ENCODE measurements around the gene UNC13D. TPM values are rescaled to one million over a fixed set of nuclear protein-coding genes. Genes with fewer than 3 reads are reported as not detected.

UNC13D gene
- total and polyA plus RNA-seq, 9 of the 15 experiments (the other 6 are each of a cell fraction or from before 2014, with no cell fraction given), result 0.86 to 244 (median 69.2) TPM

DNA sequence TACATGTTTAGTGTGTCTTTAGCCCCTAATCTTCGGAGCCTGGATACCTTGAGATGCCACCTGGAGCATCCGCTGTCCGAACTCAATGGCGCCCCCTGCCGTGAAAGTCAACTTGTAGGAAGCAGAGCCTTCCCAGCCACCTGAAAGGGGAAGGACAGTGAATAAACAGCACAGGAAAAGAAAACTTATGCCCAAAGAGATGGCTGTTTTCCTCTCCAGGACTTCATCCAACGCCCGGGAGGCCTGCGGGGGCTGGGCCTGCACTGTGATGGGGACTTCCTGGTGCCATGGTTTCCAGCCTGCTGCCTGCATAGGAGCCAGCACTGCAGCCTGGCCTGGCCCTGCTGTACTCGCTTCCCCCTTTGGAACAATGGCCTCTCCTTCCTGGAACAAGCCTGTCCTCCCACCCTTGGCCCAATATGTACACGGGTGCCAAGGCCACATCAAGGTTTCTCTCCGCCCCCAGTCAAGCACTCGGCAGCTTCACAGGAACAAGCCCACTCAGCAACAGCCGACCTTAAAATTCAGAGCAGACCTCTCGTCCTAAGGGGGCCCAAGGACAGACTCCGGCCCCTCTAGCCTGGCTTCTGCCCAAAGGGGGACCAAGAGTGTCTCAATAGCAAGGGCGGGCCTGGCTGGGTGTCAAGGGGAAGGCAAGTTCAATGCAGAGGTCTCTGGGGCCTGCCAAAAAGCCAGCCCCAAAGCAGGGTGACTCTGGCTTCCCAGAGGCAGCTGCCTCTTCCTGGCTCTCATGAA is 4.5 kb upstream of the UNC13D start (continued):
- TF ChIP-seq USF1 (CRISPR knock-in tag; IDR thresholded peaks at IDR 0.05) (0 out of 2 replicates have a peak, but pooled peaks have one; percentile 25), ZZZ3 (IDR thresholded peaks at IDR 0.05) (no peak), MEF2D (tag; conservative IDR thresholded peaks at IDR 0.05; ENCODE audit: low read depth) (no peak), ILK (tag; IDR thresholded peaks at IDR 0.05; ENCODE audit: borderline replicate concordance, low read depth) (no peak), FUS (optimal IDR thresholded peaks at IDR 0.05; ENCODE audit: low read depth, low read length) (no peak), E2F1 (CRISPR knock-in tag; IDR thresholded peaks at IDR 0.05) (no peak), ZNF133 (CRISPR knock-in tag; IDR thresholded peaks at IDR 0.05) (no peak), ZFPM2 (CRISPR knock-in tag; IDR thresholded peaks at IDR 0.05) (no peak), HNRNPL (IDR thresholded peaks at IDR 0.05; ENCODE audit: low read depth, low read length) (no peak), PTRF (tag; IDR thresholded peaks at IDR 0.05) (no peak), ZNF76 (CRISPR knock-in tag; IDR thresholded peaks at IDR 0.05; ENCODE audit: borderline replicate concordance) (no peak), E4F1 (CRISPR knock-in tag; IDR thresholded peaks at IDR 0.05; ENCODE audit: borderline replicate concordance) (no peak), CREM (IDR thresholded peaks at IDR 0.05; ENCODE audit: low read depth) (peak; percentile 37; the same call in 1 of the 2 replicates), ZNF24 (IDR thresholded peaks at IDR 0.05) (no peak), TAF7 (tag; IDR thresholded peaks at IDR 0.05) (no peak), EWSR1 (IDR thresholded peaks at IDR 0.05; ENCODE audit: borderline replicate concordance, low read depth, partially characterized antibody) (no peak), DACH1 (IDR thresholded peaks at IDR 0.05; ENCODE audit: partially characterized antibody) (no peak), TARDBP (IDR thresholded peaks at IDR 0.05) (no peak)
- TF ChIP-seq, protein P1, sequence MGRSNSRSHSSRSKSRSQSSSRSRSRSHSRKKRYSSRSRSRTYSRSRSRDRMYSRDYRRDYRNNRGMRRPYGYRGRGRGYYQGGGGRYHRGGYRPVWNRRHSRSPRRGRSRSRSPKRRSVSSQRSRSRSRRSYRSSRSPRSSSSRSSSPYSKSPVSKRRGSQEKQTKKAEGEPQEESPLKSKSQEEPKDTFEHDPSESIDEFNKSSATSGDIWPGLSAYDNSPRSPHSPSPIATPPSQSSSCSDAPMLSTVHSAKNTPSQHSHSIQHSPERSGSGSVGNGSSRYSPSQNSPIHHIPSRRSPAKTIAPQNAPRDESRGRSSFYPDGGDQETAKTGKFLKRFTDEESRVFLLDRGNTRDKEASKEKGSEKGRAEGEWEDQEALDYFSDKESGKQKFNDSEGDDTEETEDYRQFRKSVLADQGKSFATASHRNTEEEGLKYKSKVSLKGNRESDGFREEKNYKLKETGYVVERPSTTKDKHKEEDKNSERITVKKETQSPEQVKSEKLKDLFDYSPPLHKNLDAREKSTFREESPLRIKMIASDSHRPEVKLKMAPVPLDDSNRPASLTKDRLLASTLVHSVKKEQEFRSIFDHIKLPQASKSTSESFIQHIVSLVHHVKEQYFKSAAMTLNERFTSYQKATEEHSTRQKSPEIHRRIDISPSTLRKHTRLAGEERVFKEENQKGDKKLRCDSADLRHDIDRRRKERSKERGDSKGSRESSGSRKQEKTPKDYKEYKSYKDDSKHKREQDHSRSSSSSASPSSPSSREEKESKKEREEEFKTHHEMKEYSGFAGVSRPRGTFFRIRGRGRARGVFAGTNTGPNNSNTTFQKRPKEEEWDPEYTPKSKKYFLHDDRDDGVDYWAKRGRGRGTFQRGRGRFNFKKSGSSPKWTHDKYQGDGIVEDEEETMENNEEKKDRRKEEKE (IDR thresholded peaks at IDR 0.05; ENCODE audit: borderline replicate concordance in 1 of 2, control insufficient read depth in 1 of 2, low read depth in 2 of 2, low read length in 1 of 2), result no peak
- TF ChIP-seq, protein P2, sequence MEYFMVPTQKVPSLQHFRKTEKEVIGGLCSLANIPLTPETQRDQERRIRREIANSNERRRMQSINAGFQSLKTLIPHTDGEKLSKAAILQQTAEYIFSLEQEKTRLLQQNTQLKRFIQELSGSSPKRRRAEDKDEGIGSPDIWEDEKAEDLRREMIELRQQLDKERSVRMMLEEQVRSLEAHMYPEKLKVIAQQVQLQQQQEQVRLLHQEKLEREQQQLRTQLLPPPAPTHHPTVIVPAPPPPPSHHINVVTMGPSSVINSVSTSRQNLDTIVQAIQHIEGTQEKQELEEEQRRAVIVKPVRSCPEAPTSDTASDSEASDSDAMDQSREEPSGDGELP (CRISPR knock-in tag; IDR thresholded peaks at IDR 0.05; ENCODE audit: borderline replicate concordance), result peak; percentile 42; the same call in 1 of the 2 replicates
